NCI-H2196 (cell line): ENCODE results near the gene HIVEP1.

Experiments
- DNase-seq: peaks from one replicate; lab custom pipeline; 2025; ENCODE audit not compliant: unreplicated experiment; lab: John Stamatoyannopoulos, UW

Gene HIVEP1

DNA sequence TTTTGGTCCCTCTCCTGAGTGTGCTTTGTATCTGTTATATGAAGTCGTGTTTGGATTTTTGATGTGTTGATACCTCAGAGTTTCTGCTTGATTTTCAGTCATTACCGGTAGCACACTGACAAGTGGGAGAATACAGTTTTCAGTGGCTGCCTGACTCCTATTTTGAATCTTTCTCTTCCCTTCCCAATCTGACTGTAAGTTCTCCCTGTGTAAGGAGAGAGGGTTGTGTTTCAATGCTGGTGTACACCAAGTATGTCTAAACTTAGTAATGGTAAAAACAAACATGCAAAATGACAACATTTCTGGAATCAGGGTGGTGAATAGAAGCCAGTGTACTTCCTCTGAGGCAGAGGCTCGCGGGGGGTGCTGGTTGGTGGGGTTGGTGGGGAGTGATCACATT, 103.4 kb downstream of the HIVEP1 start:
- DNase-seq, result no peak

DNA sequence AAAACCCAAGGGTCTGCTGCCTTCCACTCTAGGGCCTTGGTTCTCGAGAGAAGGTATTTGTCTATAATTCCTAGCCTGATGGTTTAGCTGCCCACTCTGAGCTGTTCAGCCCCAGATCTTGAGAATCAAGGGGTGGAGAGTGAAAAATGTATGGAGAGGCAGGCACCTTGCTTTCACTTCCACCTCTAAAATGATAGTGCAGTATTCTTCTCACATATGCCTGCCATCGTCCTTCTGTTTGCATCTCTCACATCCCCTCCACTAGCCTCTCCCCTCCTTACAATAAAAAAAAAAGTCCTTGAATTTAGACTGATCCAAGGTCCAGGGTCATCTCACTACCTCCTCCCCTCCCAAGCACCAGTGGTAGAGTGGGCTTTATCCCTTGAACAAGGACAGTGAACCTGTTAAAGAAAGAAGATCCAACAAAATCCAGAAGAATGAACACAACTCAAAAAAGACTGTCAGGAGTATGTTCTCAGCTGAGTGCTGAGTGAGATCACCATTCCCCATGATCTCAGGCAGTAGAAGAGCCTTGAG, 104.2 kb downstream of the HIVEP1 start:
- no peak for DNase-seq

- DNase-seq, result no peak
These were observed 104.9 kb downstream of the HIVEP1 start for GRCh38 chr6:12116978-12117377.

- no peak for DNase-seq
These were observed 106.5 kb downstream of the HIVEP1 start for GRCh38 chr6:12118607-12119006.

DNA sequence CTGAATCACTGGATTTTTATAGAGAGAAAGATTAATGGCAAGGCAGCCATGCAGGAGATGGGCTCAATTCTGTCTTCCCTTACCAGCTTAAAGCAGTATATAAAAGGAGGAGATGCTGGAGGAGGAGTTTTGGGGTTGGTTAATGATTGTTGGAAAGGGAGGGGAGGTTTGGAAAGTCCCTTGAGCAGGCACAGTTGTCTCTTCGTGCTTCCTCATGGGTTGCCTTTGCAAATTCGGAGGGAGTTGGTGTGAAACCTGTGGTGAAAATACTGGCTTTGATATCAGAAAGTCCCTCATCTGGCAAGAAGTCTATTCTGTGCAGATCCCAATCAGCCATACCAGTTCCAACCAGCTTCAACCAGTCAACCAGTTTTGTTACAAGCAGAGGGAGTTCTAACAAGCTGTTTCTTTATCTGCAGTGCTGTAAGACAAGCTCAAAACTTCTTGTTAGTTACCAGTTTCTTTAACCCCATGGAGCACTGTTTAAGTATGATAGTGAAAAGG, 107.0 kb downstream of the HIVEP1 start:
- DNase-seq, result no peak

- no peak for DNase-seq
These were observed 113.3 kb downstream of the HIVEP1 start for GRCh38 chr6:12125396-12125795.

- DNase-seq, result no peak
These were observed 113.9 kb downstream of the HIVEP1 start for GRCh38 chr6:12126051-12126450.

DNA sequence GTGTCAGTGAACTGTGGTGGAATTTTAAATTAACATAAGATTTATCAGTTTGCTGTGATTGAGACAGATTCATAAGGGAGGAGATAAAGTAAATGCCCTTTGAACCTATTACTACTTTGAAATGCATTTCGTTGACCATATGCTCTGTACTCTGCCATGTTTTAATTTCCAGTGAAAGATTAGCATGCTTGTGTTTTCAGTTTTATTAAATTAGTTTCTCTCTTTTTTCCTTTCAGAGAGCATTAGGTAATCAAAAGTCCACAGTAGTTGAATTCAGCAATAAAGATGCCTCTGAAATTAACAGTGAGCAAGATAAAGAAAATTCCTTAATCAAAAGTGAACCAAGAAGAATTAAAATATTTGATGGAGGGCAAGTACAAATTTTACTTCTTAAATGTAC, 117.4 kb downstream of the HIVEP1 start:
- DNase-seq, result no peak

DNA sequence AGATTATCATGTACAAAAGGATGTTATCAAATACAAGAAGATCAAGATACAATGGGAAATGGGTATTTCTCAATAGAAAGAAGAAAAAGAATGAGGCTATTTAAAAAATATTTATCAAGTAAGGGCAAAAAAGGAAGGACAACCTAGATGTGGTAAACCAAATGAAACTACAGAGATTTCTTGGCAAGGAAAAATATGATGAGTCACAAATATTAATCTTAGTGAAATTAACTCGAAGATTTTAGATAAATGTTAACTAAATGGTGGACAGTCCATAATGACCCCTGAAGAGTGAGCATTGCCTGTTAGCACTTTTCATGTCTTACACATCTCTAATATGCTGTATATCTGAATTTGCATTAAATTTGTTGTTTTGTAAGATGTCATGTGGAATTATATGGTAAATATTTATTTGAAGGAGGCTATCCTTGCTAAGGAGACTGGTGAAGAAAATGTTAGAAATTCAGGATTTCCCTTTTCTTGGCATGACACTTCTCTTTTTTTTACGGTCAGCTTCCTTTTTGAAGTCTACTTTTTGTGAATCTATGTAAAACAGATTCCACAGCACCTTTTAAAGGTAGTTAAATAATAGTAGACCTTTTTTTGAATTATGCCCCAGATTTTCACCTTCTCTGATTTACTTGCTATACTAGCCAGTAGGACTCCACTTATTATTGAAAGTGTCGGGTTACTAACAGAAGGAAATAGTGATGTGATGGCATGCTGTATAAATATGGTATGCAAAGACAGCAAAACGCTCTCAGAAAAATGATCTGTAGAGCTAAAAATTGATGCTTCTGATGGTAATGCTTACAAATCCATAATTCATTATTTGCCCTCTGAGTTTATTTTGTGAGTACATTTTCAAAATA, 120.5 kb downstream of the HIVEP1 start:
- no peak for DNase-seq

- DNase-seq, result no peak
These were observed 122.5 kb downstream of the HIVEP1 start for GRCh38 chr6:12134581-12134980.

- DNase-seq, result no peak
These were observed 122.9 kb downstream of the HIVEP1 start for GRCh38 chr6:12134991-12135390.

GRCh38 chr6:12136905-12137304, 124.8 kb downstream of the HIVEP1 start:
- DNase-seq, result no peak

GRCh38 chr6:12137480-12137879, 125.4 kb downstream of the HIVEP1 start:
- DNase-seq, result no peak

- DNase-seq, result no peak
These were observed 126.3 kb downstream of the HIVEP1 start for GRCh38 chr6:12138381-12138780.

DNA sequence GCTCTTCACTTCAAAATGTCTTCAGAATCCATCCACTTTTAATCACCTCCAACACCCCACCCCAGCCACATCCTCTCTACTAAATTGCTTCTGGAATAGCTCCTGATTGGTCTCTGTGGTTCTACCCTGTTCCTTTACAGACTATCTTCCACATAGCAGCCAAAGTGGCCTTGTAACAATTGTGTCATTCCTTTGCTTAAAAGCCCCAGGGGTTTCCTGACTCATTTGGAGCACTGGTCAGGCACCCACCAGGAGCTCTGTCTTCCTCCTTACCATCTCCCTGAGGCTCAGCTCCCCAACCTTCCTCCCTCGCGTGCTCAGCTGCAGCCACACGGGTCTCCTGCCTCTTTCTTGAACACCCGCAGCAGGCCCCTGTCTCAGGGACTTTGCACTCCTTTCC, 126.8 kb downstream of the HIVEP1 start:
- no peak for DNase-seq

DNA sequence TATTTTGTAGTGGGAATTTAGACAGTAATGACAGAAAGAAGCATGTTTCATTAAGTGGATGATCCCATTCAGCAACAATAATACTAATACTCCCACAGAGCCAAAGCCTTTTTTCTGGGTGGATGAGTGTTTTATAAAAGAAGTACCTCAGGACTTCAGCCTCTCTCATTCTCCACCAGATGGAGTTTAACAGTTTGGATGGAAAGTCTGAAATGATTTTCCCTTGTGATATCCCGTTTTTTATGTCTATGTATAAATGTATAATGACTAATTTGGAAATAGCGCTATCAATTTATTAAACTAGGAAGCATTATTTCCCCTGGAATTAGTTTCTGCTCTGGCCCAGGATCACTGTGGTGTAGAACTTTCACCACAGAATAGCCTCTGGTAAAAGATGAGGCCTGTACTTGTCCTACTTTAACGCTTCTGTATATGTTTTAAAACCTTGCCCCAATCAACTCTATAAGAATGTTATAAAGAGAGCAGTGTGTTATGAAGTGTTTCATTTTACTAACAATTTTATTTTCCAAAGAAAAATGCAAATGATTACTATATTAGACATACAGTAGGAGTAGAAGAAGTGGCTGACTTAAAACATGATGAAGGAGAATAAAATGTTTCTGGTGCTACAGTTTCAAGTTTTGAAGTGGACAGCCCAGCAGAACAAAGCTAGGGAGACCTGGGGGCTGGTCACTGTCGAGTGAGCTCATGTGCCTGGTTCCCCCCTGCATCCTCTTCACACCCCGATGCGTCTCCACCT, 135.6 kb downstream of the HIVEP1 start:
- no peak for DNase-seq

DNA sequence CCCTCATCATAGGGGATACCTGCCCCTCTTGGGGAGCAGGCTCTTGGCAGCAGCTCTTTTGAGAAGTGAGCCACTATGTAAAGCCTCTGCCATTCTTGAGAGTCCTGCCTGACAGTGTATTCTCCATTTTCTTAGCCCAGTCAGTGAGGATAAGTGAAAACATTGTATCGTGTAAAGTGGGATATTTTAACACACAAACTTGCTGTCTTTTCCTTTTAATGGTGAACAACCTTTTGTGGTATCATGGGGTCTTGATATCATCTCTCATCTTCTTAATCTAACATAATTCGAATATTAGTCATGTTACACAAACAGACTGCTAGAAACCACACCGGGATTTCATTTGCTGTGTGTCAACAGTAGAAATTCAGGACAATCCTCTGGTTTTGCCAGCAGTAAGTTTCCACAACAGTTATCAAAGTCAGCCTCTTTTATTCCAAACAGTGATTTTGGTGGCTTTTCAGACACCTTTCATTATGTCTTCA, 136.2 kb downstream of the HIVEP1 start:
- no peak for DNase-seq

- DNase-seq, result no peak
These were observed 136.7 kb downstream of the HIVEP1 start for GRCh38 chr6:12148841-12149240.

GRCh38 chr6:12149944-12150510, 137.9 kb downstream of the HIVEP1 start:
- no peak for DNase-seq

- no peak for DNase-seq
These were observed 138.8 kb downstream of the HIVEP1 start for GRCh38 chr6:12150812-12151432.

DNA sequence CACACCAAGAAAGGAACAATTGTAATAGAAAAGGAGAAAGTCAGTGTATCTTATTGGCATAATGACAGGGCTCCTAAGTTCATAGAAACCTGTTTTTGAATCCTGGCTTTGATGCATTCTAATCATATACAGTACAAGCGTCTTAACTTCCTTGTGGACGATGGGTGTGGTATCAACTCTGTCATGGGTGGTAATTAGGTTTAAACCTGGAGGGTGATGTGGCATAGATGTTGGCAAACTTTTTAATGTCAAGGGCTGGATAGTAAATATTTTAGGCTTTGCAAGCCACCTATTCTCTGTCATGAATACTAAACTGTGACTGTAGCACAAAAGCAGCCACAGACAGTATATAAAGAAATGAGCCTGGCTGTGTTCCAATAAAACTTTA, 139.3 kb downstream of the HIVEP1 start:
- DNase-seq, result no peak
